HG03342 (cell line): ENCODE data around the gene TRIP10.
"Not testable (repeated sequence)": the region's sequence is repeated elsewhere in the genome, so short reads cannot be mapped to it uniquely, and the experiment has no call there.

Source experiments
- ATAC-seq: cut with Tn5 transposase; IDR thresholded peaks from one replicate; pipeline ENCODE4 v1.9.1; 2021; ENCODE audit warnings: mild to moderate bottlenecking, moderate library complexity; ENCODE audit not compliant: unreplicated experiment

TRIP10 gene

DNA sequence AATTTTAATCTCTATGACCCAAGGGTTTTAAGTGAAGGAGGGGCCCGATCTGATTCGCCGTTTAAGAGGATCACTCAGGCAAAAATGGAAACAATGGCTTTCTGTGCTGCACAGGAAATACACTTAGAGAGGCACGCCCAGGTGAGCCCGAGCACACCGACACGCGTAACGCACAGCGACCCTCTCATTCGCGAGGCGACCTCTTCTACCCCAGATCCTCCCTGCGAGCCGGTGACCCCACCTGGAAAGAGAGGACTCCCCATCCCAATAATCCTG lies 27.5 kb downstream of the TRIP10 start:
- ATAC-seq, result peak; percentile 28

DNA sequence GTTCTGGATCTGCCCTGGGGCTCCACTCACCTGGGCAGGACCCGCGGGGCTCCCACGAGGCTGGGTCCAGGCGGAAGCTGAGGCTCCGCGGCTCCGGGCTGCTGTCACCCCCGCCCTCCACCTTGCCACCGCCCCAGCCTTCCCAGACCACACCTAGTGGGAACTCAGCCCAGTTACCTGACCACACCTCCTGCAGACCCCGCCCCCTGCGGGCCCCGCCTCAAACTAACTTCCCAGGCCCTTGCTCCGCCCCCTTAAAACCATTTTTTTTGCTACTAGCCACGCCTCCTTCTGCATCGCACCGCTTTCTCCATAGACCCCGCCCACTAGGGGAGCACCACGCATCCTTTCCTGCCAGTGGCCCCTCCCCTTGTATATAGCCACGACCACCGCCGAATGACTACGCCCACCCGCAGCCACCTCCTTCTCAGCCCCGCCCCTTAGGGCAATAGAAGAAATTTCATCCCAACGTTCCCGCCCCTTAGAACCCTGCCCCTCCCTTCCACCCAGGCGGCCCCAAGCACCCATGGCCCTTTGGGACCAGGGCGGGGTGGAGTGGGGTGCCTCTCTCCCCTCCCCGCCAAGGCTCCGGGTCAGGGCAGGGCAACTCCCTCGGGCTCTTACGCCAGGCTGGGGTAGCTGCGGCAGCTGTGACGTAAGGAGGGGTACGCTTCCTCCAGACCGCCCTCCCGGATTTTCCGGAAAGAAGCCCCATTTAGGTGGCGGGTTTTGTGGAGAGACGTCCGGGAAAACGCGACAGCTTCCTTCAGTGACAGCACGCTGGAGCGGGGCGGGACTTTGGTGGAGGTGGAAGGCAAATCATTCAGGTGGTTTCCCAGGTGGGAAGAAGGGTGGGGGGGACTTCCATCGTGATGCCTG lies 28.1 kb downstream of the TRIP10 start, which contains the start of gene SH2D3A:
Gene SH2D3A, minus strand, starts transcription at position 79 of the 879 bp plus-strand sequence. CDS start 3,687 bp downstream, outside the sequence.
- peak; percentile 63 for ATAC-seq

DNA sequence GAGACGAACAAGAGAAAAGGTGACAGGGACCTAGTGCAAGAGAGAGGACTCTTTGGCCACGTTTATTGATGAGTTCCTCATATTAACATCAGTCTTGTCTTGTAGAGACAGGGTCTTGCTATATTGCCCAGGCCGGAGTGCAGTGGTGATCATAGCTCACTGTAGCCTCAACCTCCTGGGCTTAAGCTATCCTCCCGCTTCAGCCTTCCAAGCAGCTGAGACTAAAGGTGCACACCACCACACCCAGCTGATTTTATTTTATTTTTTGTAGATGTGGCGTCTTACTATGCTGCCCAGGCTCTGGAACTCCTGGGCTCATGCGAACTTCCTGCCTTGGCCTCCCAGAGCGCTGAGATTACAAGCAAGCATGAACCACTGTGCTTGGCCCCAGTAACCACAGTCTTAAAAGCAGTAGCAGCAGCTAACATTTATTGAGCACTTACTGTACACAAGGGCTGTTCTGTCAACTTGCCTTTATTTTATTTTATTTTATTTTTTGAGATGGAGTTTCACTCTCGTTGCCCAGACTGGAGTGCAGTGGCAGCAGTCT lies 28.8 kb downstream of the TRIP10 start:
- ATAC-seq, result no peak

DNA sequence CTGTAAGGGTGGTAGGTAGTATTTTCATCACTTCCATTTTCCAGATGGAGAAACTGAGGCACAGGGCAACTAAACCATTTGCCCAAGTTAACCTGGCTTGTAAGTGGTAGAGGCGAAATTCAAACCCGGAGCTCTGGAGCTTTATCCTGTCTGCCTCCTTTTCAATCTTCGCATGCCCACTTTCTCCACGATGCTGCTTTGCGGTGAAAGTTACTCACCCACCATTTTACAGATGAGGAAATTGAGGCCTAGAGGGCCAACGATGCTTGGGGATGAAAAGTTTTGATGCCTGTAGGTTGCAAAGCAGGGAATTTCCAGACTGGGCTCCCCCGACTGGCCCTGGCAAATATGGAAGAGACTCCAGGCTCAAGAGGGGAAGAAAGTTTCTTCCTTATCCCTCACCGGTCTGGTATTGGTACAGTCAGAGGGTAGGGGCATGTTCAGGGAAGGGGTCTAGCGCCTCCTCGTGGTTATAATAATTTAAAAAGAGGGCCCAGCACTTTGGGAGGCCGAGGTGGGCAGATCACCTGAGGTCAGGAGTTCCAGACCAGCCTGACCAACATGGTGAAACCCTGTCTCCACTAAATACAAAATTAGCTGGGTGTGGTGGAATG lies 29.6 kb downstream of the TRIP10 start:
- no peak for ATAC-seq

DNA sequence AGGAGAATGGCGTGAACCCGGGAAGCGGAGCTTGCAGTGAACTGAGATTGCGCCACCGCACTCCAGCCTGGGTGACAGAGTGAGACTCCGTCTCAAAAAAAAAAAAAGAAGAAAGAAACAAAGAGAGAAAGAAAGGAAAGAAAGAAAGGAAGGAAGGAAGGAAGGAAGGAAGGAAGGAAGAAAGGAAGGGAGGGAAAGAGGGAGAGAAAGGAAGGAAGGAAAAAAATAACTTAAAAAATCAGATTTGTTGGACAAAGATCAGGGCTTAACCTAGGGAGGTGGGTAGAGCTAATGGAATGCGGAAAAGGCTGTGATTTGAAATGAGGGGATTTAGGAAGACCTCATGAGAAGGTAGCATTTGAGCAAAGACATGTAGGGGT lies 32.2 kb downstream of the TRIP10 start:
- ATAC-seq, result not testable (repeated sequence)

DNA sequence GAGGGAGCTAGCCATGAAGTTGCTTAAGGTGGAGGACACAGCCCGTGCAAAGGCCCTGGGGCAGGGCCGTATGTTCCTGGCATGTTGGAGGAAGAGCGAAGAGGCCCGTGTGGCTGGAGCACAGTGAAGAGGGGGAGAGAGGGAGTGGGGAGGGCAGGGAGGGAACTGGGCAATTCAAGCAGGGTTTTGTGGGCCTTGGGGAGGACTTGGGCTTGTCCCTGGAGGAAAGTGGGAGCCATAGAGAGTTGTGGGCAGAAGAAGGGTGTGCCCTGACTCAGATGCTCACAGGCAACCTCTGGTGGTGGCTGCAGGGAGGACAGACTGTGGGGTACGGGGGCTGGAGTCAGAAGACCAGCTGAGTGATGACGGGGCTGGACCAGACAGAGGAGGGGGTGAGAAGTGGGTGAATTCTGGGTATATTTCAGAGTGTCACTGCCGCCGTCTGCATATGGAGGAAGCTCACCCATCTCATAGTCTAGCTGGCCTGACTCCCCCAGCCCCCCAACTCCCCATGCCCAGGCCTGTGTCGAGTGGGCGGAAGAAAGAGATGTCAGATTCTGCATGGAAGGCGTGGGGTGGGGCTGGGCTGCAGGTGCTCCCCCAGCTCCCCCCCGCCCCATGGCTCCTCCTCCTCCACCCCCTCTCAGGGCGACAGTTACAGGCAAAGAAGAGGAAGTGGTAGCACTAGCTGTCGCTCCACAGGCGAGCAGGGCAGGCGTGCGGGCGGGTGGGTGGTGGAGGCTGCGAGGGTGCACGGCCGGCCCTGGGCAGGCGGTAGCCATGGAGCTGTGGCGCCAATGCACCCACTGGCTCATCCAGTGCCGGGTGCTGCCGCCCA lies 32.8 kb downstream of the TRIP10 start, which contains the start of gene VAV1:
Gene VAV1, plus strand, starts transcription at position 681 of the 838 bp plus-strand sequence. Its CDS starts 100 bp downstream, at position 781.
- peak; percentile 41 for ATAC-seq

DNA sequence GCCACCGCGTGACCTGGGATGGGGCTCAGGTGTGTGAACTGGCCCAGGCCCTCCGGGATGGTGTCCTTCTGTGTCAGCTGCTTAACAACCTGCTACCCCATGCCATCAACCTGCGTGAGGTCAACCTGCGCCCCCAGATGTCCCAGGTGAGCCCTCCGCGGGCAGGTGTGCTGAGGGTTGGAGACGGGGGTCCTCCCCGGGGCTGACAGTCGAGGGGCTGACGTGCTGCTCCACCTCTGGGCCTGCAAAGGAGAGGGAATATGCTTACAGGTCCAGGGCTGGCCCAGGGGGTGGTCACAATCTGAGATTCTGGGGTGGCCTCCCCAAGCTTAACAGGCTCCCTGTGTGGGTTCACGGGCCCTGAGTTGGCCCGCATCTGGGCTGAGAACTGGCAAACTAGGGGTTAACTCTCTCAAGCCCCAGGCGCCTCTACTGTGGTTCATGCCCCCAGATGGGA lies 33.4 kb downstream of the TRIP10 start:
- ATAC-seq, result no peak

DNA sequence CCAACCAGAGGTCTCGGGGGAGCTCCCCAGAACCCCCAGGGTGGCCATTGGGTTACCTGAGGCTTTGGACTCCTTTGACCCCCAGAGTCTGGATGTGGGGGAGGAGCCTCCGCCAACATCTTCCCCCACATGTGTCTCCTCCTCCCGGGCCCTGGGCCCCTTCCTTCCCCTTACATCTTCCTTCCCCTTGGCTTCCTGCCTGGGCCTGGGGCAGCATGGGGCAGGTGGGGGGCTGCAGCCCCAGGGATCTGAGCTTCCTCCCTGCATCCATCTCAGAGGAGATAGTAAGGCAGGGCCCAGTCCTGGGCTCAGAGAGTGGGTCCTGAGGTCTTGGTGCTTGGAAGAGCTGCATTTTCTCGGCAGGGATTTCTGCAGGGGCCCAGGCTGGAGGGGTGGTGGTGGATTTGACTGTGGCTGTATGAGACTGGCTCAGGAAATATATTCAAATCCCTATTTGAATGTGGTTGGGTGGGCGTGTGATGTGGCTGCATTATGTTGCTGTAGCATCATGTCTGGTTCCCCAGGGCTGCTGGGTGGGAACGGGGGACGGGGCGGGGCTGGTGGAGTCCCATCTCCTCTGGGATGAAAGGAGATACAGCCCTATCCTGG lies 33.9 kb downstream of the TRIP10 start:
- ATAC-seq, result no peak

DNA sequence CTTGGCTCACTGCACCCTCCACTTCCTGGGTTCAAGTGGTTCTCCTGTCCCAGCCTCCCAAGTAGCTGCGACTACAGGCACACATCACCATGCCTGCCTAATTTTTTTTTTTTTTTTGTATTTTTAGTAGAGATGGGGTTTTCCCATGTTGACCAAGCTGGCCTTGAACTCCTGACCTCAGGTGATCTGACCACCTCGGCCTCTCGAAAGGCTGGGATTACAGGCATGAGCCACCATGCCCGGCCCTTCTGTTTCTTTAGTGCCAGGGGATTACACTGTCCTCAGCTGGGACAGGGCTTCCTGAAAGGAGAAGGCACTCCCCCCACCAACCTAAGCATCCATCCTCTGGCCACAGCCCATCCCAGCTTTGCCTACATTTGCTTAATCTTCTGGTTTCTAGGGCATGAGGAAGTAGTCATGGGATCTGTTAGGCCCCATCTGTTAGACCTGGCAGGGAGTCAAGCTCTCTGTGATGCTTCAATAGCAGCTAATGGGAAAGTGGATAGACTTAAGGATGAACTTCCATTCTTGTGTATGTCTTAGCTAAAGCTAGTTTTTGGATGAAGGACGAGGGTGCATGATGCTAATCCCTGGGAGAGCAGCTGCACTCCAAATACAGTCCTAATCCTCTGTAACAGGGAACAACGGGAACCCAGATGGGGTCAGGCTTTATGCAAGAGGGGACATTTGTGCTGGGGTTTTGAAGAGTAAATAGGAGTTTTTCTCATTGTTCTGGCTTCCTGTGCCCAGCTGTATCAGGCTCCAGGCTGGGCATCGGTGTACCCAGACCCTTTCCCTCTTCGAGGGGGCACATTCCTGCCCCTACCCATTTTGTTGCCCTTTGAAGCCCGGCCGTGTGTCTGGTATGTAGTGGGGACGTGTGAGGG lies 35.6 kb downstream of the TRIP10 start:
- ATAC-seq, result no peak

DNA sequence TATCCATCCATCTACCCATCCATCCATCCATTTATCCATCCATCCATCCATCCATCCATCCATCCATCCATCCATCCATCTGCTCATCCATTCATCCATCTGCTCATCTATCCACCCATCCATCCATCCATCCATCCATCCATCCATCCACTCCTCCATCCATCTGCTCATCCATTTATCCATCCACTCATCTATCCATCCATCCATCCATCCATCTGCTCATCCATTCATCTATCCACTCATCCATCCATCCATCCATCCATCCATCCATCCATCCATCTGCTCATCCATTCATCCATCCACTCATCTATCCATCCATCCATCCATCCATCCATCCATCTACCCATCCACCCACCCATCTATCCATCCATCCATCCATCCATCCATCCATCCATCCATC lies 36.6 kb downstream of the TRIP10 start:
- not testable (repeated sequence) for ATAC-seq

DNA sequence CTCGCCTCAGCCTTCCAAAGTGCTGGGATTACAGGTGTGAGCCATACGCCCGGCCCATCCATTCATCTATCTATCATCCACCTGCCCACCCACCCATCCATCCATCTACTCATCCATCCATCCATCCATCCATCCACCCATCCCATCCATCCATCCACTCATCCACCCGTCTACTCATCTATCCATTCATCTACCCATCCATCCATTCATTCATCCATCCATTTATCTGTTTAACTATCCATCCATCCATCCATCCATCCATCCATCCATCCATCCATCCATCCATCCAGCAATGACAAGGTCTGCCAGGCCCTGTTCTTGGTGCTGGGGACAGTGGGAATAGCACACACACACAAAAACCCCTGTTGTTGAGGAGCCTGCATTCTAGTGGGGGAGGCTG lies 37.5 kb downstream of the TRIP10 start:
- ATAC-seq, result no peak

DNA sequence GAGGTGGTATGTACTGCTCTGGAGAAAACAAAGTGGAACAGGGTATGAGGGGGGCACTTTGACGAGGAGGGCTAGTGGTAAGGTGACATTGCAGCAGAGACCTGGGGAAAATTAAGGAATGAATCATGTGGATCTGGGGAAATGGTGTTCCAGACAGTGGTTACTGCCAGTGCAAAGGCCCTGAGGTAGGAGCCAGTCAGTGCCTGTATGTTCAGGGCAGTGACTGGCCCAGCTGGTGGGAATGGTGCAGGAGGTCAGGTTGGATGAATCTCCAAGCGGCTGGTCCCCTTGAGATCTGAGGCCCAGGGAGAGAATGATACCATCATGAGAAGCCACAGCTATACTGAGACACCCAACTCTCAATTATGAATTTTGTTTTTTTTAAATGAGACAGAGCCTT lies 38.0 kb downstream of the TRIP10 start:
- no peak for ATAC-seq

DNA sequence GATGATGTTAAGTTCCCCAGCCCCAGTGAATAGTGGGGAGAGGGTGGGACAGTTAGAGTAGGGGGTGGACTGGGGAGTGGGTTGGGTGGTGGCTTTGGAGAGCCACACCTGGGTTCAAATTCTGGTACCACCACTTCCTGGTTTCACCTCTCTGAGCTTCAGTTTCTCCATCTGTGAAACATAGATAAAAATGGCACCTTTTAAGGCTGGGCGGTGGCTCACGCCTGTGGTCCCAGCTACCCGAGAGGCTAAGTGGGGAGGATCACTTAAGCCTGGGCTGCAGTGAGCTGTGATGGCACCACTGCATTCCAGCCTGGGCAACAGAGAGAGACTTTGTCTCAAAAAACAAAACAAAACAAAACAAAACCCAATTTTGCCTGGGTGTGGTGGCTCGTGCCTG lies 38.9 kb downstream of the TRIP10 start:
- no peak for ATAC-seq

DNA sequence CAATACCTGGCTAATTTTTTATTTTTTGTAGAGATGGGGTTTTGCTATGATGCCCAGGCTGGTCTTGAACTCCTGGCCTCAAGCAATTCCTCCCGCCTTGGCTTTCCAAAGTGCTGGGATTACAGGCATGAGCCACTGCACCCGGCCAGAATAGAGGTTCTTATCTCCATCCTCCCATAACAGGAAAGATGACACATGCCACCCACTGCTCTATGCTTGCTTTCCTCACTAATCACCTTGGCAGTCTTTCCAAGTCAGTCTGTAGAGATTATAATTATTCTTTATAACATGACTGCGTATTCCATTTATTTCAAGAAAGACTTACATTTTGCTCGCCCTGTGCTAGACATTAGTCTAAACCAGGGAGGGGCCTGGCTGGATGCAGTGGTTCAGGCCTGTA lies 39.7 kb downstream of the TRIP10 start:
- no peak for ATAC-seq

DNA sequence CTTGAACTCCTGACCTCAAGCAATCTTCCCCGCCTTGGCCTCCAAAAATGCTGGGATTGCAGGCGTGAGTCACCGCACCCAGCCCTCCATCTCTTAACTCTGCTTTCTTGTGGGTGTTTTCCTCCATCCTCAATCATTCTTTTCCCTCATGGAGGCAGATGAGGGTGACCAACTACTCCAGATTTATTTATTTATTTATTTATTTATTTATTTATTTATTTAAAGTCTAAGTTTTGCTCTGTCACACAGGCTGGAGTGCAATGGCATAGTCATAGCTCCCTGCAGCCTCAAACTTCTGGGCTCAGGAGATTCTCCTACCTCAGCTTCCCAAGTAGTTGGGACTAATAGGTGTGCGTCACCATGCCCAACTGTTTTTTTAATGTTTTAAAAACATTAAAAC lies 47.9 kb downstream of the TRIP10 start:
- ATAC-seq, result no peak

DNA sequence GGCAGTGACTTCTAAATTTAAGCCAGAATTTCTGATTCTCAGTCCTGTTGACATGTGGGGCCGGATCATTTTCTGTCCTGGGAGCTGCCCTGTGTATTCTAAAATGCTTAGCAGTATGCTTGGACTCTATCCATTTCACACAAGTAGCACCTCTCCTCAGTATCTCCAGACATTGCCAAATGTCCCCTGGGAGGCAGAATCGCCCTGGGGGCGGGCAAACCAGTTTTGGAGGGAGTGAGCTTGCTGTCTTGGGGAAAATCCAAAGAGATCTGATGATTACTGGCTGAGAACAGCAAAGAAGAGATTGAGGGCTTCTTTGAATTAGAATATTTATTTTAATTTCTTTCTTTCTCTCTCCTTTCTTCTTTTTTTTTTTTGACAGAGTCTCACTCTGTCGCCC lies 49.4 kb downstream of the TRIP10 start:
- no peak for ATAC-seq

DNA sequence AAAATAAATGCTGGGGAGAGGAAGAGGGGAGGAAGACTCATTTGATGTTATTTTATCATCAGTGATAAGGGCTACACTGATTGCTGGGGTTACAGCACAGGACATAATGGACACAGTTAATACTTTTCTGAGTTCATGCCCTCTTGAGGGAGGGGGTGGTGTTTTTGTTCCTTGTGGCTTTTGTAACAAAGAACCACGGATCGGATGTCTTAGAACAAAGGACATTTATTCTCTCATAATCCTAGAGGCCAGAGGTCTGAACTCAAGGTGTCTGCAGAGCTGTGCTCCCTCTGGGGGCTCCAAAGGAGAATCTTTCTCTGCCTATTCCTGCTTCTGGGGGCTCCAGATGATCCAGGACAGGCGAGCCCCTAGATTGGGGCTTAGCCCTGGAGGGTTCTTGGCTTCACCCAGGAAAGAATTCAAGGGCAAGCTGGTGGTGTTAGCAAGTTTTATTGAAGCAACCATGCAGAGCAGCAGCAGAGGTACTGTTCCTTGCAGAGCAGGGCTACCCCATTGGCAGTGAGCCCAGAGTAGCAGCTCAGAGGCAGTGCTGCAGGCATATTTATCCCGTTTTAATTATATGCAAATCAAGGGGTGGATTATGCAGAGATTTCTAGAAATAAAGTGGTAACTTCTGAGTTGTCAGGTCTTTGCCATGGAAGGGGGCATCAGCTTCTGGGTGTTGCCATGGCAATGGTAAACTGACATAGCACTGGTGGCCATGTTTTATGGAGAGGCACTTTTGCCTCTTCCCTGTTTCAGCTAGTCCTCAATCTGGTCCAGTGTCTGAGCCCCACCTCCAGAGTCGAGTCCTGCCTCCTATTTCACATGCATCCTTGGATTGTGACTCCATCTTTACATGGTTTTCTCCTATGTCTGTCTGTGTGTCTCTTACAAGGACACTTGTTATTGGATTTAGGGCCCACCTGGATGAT lies 51.0 kb downstream of the TRIP10 start:
- no peak for ATAC-seq

DNA sequence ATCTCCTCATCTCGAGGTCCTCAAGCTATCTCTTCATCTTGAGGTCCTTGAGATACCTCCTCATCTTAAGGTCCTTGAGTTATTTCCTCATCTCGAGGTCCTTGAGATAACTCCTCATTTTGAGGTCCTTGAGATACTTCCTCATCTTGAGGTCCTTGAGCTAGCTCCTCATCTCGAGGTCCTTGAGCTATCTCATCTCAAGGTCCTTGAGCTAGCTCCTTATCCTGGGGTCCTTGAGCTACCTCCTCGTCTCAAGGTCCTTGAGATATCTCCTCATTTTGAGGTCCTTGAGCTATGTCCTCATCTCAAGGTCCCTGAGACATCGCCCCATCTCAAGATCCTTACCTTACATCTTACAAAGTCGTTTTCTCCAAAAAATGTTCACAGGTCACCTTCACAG lies 51.8 kb downstream of the TRIP10 start:
- no peak for ATAC-seq

DNA sequence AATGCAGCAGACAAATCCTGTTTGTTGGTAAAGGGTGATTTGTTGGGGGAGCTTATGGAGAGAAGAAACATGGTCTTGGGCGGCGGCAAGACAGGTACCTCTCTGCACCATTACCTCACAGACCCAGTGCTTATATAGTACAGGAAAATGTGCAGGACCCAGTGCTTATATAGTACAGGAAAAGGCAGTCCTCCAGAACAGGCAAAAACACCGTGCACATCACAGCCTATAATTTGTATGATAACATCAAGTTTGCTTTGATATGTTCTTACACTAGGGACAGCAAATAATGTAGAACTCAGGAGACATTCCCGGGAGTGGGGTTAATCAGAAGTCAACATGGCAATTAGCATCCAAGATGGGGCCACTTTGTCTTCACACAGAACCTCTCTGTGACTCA lies 53.9 kb downstream of the TRIP10 start:
- ATAC-seq, result no peak
